H4 (cell line): ENCODE measurements around the gene HRH3. TPM values are rescaled to one million over a fixed set of nuclear protein-coding genes. Genes with fewer than 3 reads are reported as not detected.

ENCODE experiments used
- DNase-seq: peaks from one replicate; pipeline ENCODE4 v3.0.0-alpha.2; 2015; ENCODE audit warnings: low spot score
- total RNA-seq: library from RNA; depleted of rRNA; stranded (reverse); fragments of >200 nt; shearing (Covaris generic); gene quantifications from 2 replicates; pipeline ENCODE4 v1.2.3, GENCODE V29; 2014

Gene HRH3
- total RNA-seq, 1 experiment from 2014 or later: not detected

- no peak for DNase-seq
These were observed 24.6 kb upstream of the HRH3 start for GRCh38 chr20:62244644-62245108.

GRCh38 chr20:62243906-62244515 lies 23.9 kb upstream of the HRH3 start:
- DNase-seq: no peak

GRCh38 chr20:62243106-62243505 lies 23.0 kb upstream of the HRH3 start:
- DNase-seq: no peak

GRCh38 chr20:62242176-62242575 lies 22.1 kb upstream of the HRH3 start:
- DNase-seq: no peak

GRCh38 chr20:62241506-62241905 lies 21.4 kb upstream of the HRH3 start:
- no peak for DNase-seq

GRCh38 chr20:62240020-62240685 lies 20.1 kb upstream of the HRH3 start:
- DNase-seq: no peak

- no peak for DNase-seq
These were observed 19.3 kb upstream of the HRH3 start for GRCh38 chr20:62239278-62239879.

- DNase-seq: no peak
These were observed 18.6 kb upstream of the HRH3 start for GRCh38 chr20:62238569-62239277.

GRCh38 chr20:62237801-62238568 lies 17.9 kb upstream of the HRH3 start, which contains the start of gene OSBPL2:
Gene OSBPL2, plus strand, starts transcription at chr20:62238521. Its CDS starts 17,664 bp downstream, at chr20:62256185.
- DNase-seq: peak; percentile 95

GRCh38 chr20:62237514-62237800 lies 17.4 kb upstream of the HRH3 start:
- DNase-seq: no peak

GRCh38 chr20:62236766-62237513 lies 16.9 kb upstream of the HRH3 start:
- no peak for DNase-seq

GRCh38 chr20:62236200-62236599 lies 16.1 kb upstream of the HRH3 start:
- no peak for DNase-seq

- no peak for DNase-seq
These were observed 15.7 kb upstream of the HRH3 start for GRCh38 chr20:62235777-62236157.

GRCh38 chr20:62235001-62235776 lies 15.1 kb upstream of the HRH3 start:
- DNase-seq: no peak

GRCh38 chr20:62234339-62234738 lies 14.3 kb upstream of the HRH3 start:
- DNase-seq: no peak

- DNase-seq: no peak
These were observed 13.6 kb upstream of the HRH3 start for GRCh38 chr20:62233684-62234083.

GRCh38 chr20:62232770-62233645 lies 12.9 kb upstream of the HRH3 start:
- DNase-seq: no peak

- DNase-seq: no peak
These were observed 12.1 kb upstream of the HRH3 start for GRCh38 chr20:62232194-62232593.

GRCh38 chr20:62231292-62231691 lies 11.2 kb upstream of the HRH3 start:
- no peak for DNase-seq
